GM10847 (cell line): Measurements from ENCODE around the gene TRMT44.

Source experiments
- POLR2A ChIP-seq: IDR thresholded peaks from 2 replicates; pipeline ENCODE4 v1.6.1; 2011; ENCODE audit not compliant: insufficient read length; ENCODE audit errors: extremely low read depth

TRMT44 gene

GRCh38 chr4:8505229-8505628 is 64.7 kb downstream of the TRMT44 start:
- TF ChIP-seq POLR2A, result no peak

GRCh38 chr4:8506006-8506372 is 65.4 kb downstream of the TRMT44 start:
- TF ChIP-seq POLR2A, result no peak

GRCh38 chr4:8506373-8507195 is 66.0 kb downstream of the TRMT44 start:
- TF ChIP-seq POLR2A, result no peak

DNA sequence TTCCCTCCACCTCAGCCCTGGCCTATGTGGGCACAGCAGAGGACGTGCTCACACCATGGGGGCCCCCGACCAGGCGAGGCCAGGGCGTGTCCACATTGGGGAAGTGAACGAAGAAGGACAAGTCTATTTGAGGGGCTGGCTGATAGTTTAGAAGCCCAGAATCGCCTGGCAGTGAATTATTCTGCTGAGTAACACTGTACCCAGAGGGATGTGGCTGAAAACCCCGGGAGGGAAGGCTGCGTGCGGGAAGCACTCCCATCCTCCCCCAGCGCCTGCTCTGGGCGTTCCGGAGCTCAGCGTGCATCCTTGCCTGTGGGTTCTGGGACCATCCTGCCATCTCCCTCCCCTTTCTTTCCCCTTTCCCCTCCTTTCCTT is 66.6 kb downstream of the TRMT44 start:
- TF ChIP-seq POLR2A, result no peak

- TF ChIP-seq POLR2A, result no peak
Measured at GRCh38 chr4:8507624-8508023, 67.0 kb downstream of the TRMT44 start.

- TF ChIP-seq POLR2A, result no peak
Measured at GRCh38 chr4:8508266-8508665, 67.7 kb downstream of the TRMT44 start.

GRCh38 chr4:8508740-8509139 is 68.2 kb downstream of the TRMT44 start:
- no peak for TF ChIP-seq POLR2A

GRCh38 chr4:8509311-8509950 is 68.9 kb downstream of the TRMT44 start:
- no peak for TF ChIP-seq POLR2A

DNA sequence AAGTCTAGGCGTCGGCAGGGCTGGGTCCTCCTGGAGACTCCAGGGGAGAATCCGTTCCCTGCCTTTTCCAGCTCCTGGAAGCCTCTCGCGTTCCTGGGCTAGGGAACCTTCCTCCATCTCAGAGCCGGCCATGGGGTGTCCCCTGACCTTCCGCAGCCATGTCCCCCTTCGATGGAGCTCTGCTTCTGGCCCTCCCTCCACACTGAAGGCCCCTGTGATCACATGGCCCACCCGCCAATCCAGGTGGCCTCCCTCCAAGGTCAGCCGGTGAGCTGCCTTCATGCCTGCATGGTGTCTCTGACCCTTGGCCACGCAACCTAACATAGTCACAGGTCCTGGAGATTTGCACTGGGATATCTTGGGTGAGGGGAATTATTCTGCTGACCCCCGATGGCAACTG is 69.6 kb downstream of the TRMT44 start:
- TF ChIP-seq POLR2A, result no peak

DNA sequence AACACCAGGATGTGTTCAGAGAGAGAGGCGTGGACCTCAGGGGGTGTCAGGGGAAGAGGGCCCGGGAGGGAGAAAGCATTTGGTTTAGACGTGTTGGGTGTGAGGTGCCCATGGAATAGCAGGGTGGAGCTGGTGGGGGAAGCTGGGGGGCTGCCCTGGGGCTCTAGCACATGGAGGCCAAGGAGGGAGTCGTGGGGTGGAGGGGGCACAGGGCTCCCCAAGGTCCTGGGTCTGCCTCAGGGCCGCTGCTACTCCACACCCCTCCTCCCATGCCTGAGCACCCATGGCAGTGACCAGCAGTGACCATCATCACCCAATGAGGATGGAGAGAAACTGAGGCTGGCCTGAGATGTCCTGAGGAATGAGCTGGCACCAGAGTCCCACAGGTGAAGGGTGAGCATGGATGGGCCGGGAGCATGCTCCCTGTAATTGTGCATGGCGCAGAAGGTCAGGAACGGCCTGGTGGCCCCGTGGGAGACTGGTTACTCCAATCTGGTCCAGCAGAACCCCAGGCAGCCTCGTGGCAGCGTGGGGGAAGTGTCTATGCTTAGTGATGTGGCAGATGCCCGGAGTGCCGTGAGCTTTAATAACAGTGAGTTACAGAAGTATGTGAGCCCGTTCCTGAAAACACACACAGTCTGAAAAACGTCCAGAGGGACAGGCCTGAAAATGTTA is 70.2 kb downstream of the TRMT44 start:
- no peak for TF ChIP-seq POLR2A

- TF ChIP-seq POLR2A, result no peak
Measured at GRCh38 chr4:8512510-8512909, 71.9 kb downstream of the TRMT44 start.

DNA sequence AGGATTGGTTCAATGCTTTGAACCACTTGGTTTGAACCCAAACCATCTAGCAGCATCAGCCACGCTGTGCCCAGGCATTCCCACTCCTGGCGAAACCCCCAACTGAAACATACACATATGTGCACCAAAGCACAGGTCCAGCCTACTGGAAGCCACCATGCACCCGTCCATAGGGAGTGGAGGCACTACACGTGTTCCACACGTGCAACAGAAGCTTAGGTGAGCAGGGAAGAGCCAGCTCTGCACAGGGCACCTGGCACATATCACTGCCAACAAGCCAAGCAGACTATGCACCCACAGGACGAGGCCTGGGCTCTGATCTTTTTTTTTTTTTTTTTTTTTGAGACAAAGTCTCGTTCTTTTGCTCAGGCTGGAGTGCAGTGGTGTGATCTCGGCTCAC is 73.4 kb downstream of the TRMT44 start:
- TF ChIP-seq POLR2A, result no peak

DNA sequence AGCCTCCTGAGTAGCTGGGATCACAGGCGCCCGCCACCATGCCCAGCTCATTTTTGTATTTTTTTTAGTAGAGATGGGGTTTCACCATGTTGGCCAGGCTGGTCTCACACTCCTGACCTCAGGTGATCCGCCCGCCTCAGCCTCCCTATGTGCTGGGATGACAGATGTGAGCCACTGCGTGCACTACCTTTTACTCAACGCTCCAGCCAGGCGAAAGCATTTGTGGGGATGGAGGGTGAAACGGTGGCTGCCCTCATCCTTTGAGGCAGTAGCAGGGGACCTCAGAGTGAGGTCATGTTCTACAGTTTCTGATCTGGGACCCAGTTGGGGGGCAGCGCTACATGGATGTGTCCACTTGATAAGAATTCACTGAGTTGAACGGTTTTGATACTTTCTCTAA is 73.8 kb downstream of the TRMT44 start:
- no peak for TF ChIP-seq POLR2A

DNA sequence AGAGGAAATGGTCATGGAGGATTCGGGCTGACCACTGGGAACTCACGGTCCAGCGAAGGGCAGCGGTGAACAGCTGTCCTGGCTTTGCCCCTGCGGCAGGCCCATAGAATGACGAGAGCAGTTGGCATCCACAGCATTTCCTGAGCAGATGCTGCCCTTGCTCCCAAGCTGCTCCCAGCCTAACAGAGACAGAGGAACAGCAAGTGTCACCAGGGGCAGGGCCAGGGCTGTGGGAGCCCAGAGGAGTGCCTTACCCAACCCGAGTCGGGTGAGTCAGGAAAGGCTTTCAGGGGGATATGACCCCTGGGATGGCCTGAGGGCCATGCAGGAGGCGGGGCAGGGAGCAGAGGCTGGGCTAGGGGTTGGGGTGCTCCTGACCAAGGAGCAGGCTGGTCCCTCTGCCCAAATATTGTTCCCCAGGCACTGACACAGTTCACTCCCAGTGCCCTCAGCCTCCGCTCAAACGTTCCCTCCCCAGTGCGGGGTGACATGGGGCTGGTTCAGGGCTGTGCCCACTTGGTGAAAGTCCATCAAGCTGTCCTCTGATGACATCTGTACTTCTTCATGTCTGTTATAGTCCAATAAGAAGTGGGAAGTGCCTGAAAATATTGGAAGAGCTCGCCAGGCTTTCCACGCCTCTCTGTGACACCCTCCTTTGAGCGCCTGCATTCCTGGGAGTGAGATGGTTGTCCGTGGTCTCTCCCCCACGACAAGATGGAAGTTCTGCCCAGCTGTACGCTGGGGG is 74.9 kb downstream of the TRMT44 start:
- TF ChIP-seq POLR2A, result no peak

- no peak for TF ChIP-seq POLR2A
Measured at GRCh38 chr4:8516061-8516573, 75.5 kb downstream of the TRMT44 start.

GRCh38 chr4:8516996-8517550 is 76.5 kb downstream of the TRMT44 start:
- TF ChIP-seq POLR2A, result no peak

GRCh38 chr4:8517946-8518345 is 77.4 kb downstream of the TRMT44 start:
- no peak for TF ChIP-seq POLR2A
